H9 (cell line): Measurements from ENCODE around the gene SNCB. TPM values are rescaled to one million over a fixed set of nuclear protein-coding genes. Genes with fewer than 3 reads are reported as not detected.

Source experiments
- DNase-seq: peaks from one replicate; pipeline ENCODE4 v3.0.0-alpha.2; 2017
- H2AFZ ChIP-seq: one replicate; pipeline ENCODE4 v1.6.1; 2013; ENCODE audit warnings: mild to moderate bottlenecking, low read length, control low read depth, moderate library complexity
- H2AK5ac ChIP-seq: 2 replicates; pipeline ENCODE4 v1.6.1; 2013; ENCODE audit warnings: low read length, control low read depth, mixed read lengths; ENCODE audit not compliant: insufficient read length
- H2BK120ac ChIP-seq: one replicate; pipeline ENCODE4 v1.6.1; 2013; ENCODE audit warnings: low read depth, mild to moderate bottlenecking, low read length, control low read depth, inconsistent platforms; ENCODE audit not compliant: poor library complexity, severe bottlenecking
- H2BK12ac ChIP-seq: 2 replicates; pipeline ENCODE4 v1.6.1; 2013; ENCODE audit warnings: low read length, control low read depth, mixed read lengths, low read depth; ENCODE audit not compliant: insufficient read length
- H2BK15ac ChIP-seq: 2 replicates; pipeline ENCODE4 v1.6.1; 2013; ENCODE audit warnings: low read depth, low read length, control low read depth
- H2BK20ac ChIP-seq: one replicate; pipeline ENCODE4 v1.6.1; 2013; ENCODE audit warnings: low read depth, mild to moderate bottlenecking, low read length, control low read depth, inconsistent platforms; ENCODE audit not compliant: poor library complexity, severe bottlenecking
- H2BK5ac ChIP-seq: 2 replicates; pipeline ENCODE4 v1.6.1; 2013; ENCODE audit warnings: low read length, control low read depth, mixed read lengths; ENCODE audit not compliant: insufficient read length
- H3K14ac ChIP-seq: 2 replicates; pipeline ENCODE4 v1.6.1; 2013; ENCODE audit warnings: low read length, control low read depth; ENCODE audit not compliant: insufficient read depth
- H3K18ac ChIP-seq: 2 replicates; pipeline ENCODE4 v1.6.1; 2013; ENCODE audit warnings: low read depth, mild to moderate bottlenecking, mixed read lengths, low read length, control low read depth; ENCODE audit not compliant: insufficient read length
- H3K23ac ChIP-seq: 2 replicates; pipeline ENCODE4 v1.6.1; 2013; ENCODE audit warnings: low read length, control low read depth, mixed read lengths, low read depth; ENCODE audit not compliant: insufficient read length
- H3K23me2 ChIP-seq: 2 replicates; pipeline ENCODE4 v1.6.1; 2013; ENCODE audit warnings: low read depth, mild to moderate bottlenecking, mixed read lengths, low read length, control low read depth; ENCODE audit not compliant: insufficient read length, poor library complexity, severe bottlenecking
- H3K27ac ChIP-seq: 2 replicates; pipeline ENCODE4 v1.5.1; 2013; ENCODE audit warnings: low read length, control low read depth, mixed read lengths, low read depth; ENCODE audit not compliant: insufficient read length
- H3K27me3 ChIP-seq: 2 replicates; pipeline ENCODE4 v1.6.1; 2013; ENCODE audit warnings: low read length, control low read depth, inconsistent platforms; ENCODE audit not compliant: insufficient read depth
- H3K4ac ChIP-seq: 2 replicates; pipeline ENCODE4 v1.6.1; 2013; ENCODE audit warnings: low read depth, mild to moderate bottlenecking, control low read depth, inconsistent platforms, low read length, moderate library complexity
- H3K4me1 ChIP-seq: 2 replicates; pipeline ENCODE4 v1.6.1; 2013; ENCODE audit warnings: low read length, control low read depth, inconsistent platforms; ENCODE audit not compliant: insufficient read depth
- H3K4me2 ChIP-seq: 2 replicates; pipeline ENCODE4 v1.6.1; 2013; ENCODE audit warnings: low read length, control low read depth, mixed read lengths; ENCODE audit not compliant: insufficient read length, insufficient read depth
- H3K56ac ChIP-seq: 2 replicates; pipeline ENCODE4 v1.6.1; 2013; ENCODE audit warnings: low read depth, mild to moderate bottlenecking, mixed read lengths, low read length, control low read depth; ENCODE audit not compliant: insufficient read length
- H3K79me1 ChIP-seq: 2 replicates; pipeline ENCODE4 v1.6.1; 2013; ENCODE audit warnings: low read depth, mild to moderate bottlenecking, moderate library complexity, low read length, control low read depth, inconsistent platforms; ENCODE audit not compliant: insufficient read depth, poor library complexity, severe bottlenecking
- H3K79me2 ChIP-seq: 2 replicates; pipeline ENCODE4 v1.6.1; 2013; ENCODE audit warnings: low read length, control low read depth, inconsistent platforms; ENCODE audit not compliant: insufficient read depth
- H3K9ac ChIP-seq: 2 replicates; pipeline ENCODE4 v1.6.1; 2013; ENCODE audit warnings: low read length, control low read depth, mixed read lengths; ENCODE audit not compliant: insufficient read length; ENCODE audit errors: extremely low read depth
- H3K9me3 ChIP-seq: one replicate; pipeline ENCODE4 v1.6.1; 2013; ENCODE audit warnings: low read depth, low read length, inconsistent platforms; ENCODE audit not compliant: control insufficient read depth
- H3T11ph ChIP-seq: one replicate; pipeline ENCODE4 v1.6.1; 2013; ENCODE audit warnings: mild to moderate bottlenecking, low read length, control low read depth, inconsistent platforms
- H4K20me1 ChIP-seq: one replicate; pipeline ENCODE4 v1.6.1; 2013; ENCODE audit not compliant: control insufficient read depth, insufficient read length, insufficient read depth
- H4K5ac ChIP-seq: 2 replicates; pipeline ENCODE4 v1.6.1; 2013; ENCODE audit warnings: low read depth, mild to moderate bottlenecking, mixed read lengths, low read length, control low read depth; ENCODE audit not compliant: insufficient read length
- H4K8ac ChIP-seq: replicated peaks from 2 replicates; pipeline ENCODE4 v1.6.1; 2013; ENCODE audit warnings: low read length, control low read depth, mixed read lengths, low read depth; ENCODE audit not compliant: insufficient read length
- H4K91ac ChIP-seq: 2 replicates; pipeline ENCODE4 v1.6.1; 2013; ENCODE audit warnings: low read depth, mild to moderate bottlenecking, moderate library complexity, mixed read lengths, low read length, control low read depth; ENCODE audit not compliant: insufficient read length
- H3K27ac Mint-ChIP-seq, 3 experiments: 2 replicates in 2 of 3; 3 replicates in 1 of 3; pipeline ENCODE4 v1.8.0; 2020 to 2021; ENCODE audit warnings: mixed read lengths in 3 of 3, mild to moderate bottlenecking in 1 of 3, moderate library complexity in 1 of 3
- H3K27me3 Mint-ChIP-seq: 2 replicates; pipeline ENCODE4 v1.8.0; 2021; ENCODE audit warnings: low read depth, mild to moderate bottlenecking, moderate library complexity, mixed read lengths
- H3K36me3 Mint-ChIP-seq, 3 experiments: 2 replicates in 2 of 3; 3 replicates in 1 of 3; pipeline ENCODE4 v1.8.0; 2020 to 2021; ENCODE audit warnings: low read depth in 3 of 3, mixed read lengths in 3 of 3; ENCODE audit not compliant: insufficient read depth in 1 of 3
- H3K4me1 Mint-ChIP-seq, 2 experiments: 2 replicates each; pipeline ENCODE4 v1.8.0; 2020; ENCODE audit warnings: mixed read lengths in 2 of 2
- H3K4me3 Mint-ChIP-seq, 2 experiments: 2 replicates in 1 of 2; 3 replicates in 1 of 2; pipeline ENCODE4 v1.8.0; 2020 to 2021; ENCODE audit warnings: mild to moderate bottlenecking in 2 of 2, mixed read lengths in 2 of 2, moderate library complexity in 1 of 2
- H3K9me3 Mint-ChIP-seq, 2 experiments: 2 replicates in 1 of 2; 3 replicates in 1 of 2; pipeline ENCODE4 v1.8.0; 2020; ENCODE audit warnings: mild to moderate bottlenecking in 2 of 2, mixed read lengths in 2 of 2, moderate library complexity in 1 of 2
- CTCF ChIP-seq: fragments of 200-600 bp; sonication (generic); conservative IDR thresholded peaks from 3 replicates; pipeline ENCODE4 v1.8.0; 2021; ENCODE audit warnings: antibody characterized with exemption, mild to moderate bottlenecking
- WGBS: extraction: QIAGEN DNeasy Blood & Tissue Kit; methylation state at CpG from one replicate; pipeline ENCODE4 v1.1.7; 2013; ENCODE audit warnings: missing lambda C conversion rate, low lambda C conversion rate, mixed read lengths; ENCODE audit not compliant: insufficient read length; ENCODE audit errors: extremely low coverage; 5-methylcytosine and 5-hydroxymethylcytosine counted together
- total RNA-seq: library from RNA; stranded (reverse); gene quantifications from 2 replicates; pipeline ENCODE4 v1.2.1, GENCODE V29; 2021

The SNCB gene
- total RNA-seq, 1 experiment from 2014 or later: 3.5 TPM

- H3K79me1 ChIP-seq: no peaks in the 10 kb centered on the region
- no peaks in the 10 kb centered on the region for H3K27me3 ChIP-seq
- H3K23ac ChIP-seq: no peak overlapping the region
- DNase-seq: no peak
- H3K56ac ChIP-seq: no peak overlapping the region
- H2BK12ac ChIP-seq: no peak overlapping the region
- no peak overlapping the region for H3K4ac ChIP-seq
- H2BK20ac ChIP-seq: no peak overlapping the region
- no peaks in the 10 kb centered on the region for H3K79me2 ChIP-seq
- no peaks in the 10 kb centered on the region for H4K20me1 ChIP-seq
- H3K4me1 ChIP-seq: peaks cover 4% of the 10 kb centered on the region; the same call in 1 of the 2 replicates
- no peaks in the 10 kb centered on the region for H3K9me3 ChIP-seq
- no peak overlapping the region for H3K18ac ChIP-seq
- WGBS: no CpG with 5 or more reads among the region's 8 CpGs
- Mint-ChIP-seq H3K9me3 (peaks cover 2 to 3% of the 10 kb centered on the region in 2 experiments; a peak in 3 of 5 replicates), H3K4me1 (peaks cover 22 to 35% of the 10 kb centered on the region in 2 experiments), H3K4me3 (no peak overlapping the region), H3K27ac (no peak overlapping the region), H3K27me3 (peaks cover 8% of the 10 kb centered on the region), H3K36me3 (peaks cover 0 to 1% (median 0%) of the 10 kb centered on the region in 3 experiments; a peak in 2 of 7 replicates)
- H2BK15ac ChIP-seq: no peak overlapping the region
- no peak for TF ChIP-seq CTCF
- H2BK120ac ChIP-seq: no peak overlapping the region
- H3K4me2 ChIP-seq: no peak overlapping the region
- no peak overlapping the region for H4K8ac ChIP-seq
- no peak overlapping the region for H3K9ac ChIP-seq
- H2AK5ac ChIP-seq: no peak overlapping the region
- no peak overlapping the region for H3K14ac ChIP-seq
- no peak overlapping the region for H2AFZ ChIP-seq
- no peak overlapping the region for H3T11ph ChIP-seq
- no peaks in the 10 kb centered on the region for H3K23me2 ChIP-seq
- H4K91ac ChIP-seq: no peak overlapping the region
- no peak overlapping the region for H3K27ac ChIP-seq
- H2BK5ac ChIP-seq: no peak overlapping the region
- no peak overlapping the region for H4K5ac ChIP-seq
Observed at GRCh38 chr5:176670449-176670848, 40.1 kb upstream of the SNCB start.
